NCI-H82 (cell line): ENCODE results near the gene APBB2.
"Not testable (repeated sequence)": the region's sequence is repeated elsewhere in the genome, so short reads cannot be mapped to it uniquely, and the experiment has no call there.

Experiments used
- DNase-seq: peaks from one replicate; lab custom pipeline; 2025; lab: John Stamatoyannopoulos, UW

Gene APBB2

GRCh38 chr4:40905414-40905813 is 308.9 kb downstream of the APBB2 start:
- DNase-seq, result no peak

GRCh38 chr4:40900531-40900930 is 313.8 kb downstream of the APBB2 start:
- DNase-seq, result not testable (repeated sequence)

GRCh38 chr4:40897557-40898203 is 316.7 kb downstream of the APBB2 start:
- peak; percentile 86 for DNase-seq

- DNase-seq, result no peak
These were observed 323.6 kb downstream of the APBB2 start for GRCh38 chr4:40890764-40891163.

- no peak for DNase-seq
These were observed 324.1 kb downstream of the APBB2 start for GRCh38 chr4:40890199-40890598.

GRCh38 chr4:40888933-40889332 is 325.4 kb downstream of the APBB2 start:
- peak; percentile 92 for DNase-seq

- DNase-seq, result peak; percentile 89
These were observed 326.6 kb downstream of the APBB2 start for GRCh38 chr4:40887764-40888131.

GRCh38 chr4:40886931-40887763 is 327.2 kb downstream of the APBB2 start:
- no peak for DNase-seq

GRCh38 chr4:40881851-40882250 is 332.5 kb downstream of the APBB2 start:
- DNase-seq, result peak; percentile 18

- DNase-seq, result no peak
These were observed 333.2 kb downstream of the APBB2 start for GRCh38 chr4:40881096-40881495.

- no peak for DNase-seq
These were observed 335.7 kb downstream of the APBB2 start for GRCh38 chr4:40878548-40879055.

GRCh38 chr4:40877081-40877480 is 337.3 kb downstream of the APBB2 start:
- DNase-seq, result no peak

GRCh38 chr4:40875507-40876150 is 338.7 kb downstream of the APBB2 start:
- DNase-seq, result no peak

- DNase-seq, result no peak
These were observed 339.4 kb downstream of the APBB2 start for GRCh38 chr4:40874901-40875300.

- DNase-seq, result no peak
These were observed 340.0 kb downstream of the APBB2 start for GRCh38 chr4:40874331-40874730.

- no peak for DNase-seq
These were observed 342.6 kb downstream of the APBB2 start for GRCh38 chr4:40871695-40872250.

- DNase-seq, result no peak
These were observed 344.2 kb downstream of the APBB2 start for GRCh38 chr4:40870150-40870549.

- no peak for DNase-seq
These were observed 348.6 kb downstream of the APBB2 start for GRCh38 chr4:40865696-40866095.

- no peak for DNase-seq
These were observed 349.8 kb downstream of the APBB2 start for GRCh38 chr4:40864531-40864930.

GRCh38 chr4:40858962-40859361 is 355.4 kb downstream of the APBB2 start:
- no peak for DNase-seq

GRCh38 chr4:40857956-40858355 is 356.4 kb downstream of the APBB2 start:
- DNase-seq, result no peak

GRCh38 chr4:40856840-40857362 is 357.4 kb downstream of the APBB2 start:
- DNase-seq, result peak; percentile 81
